ENCODE measurements around the gene GZMA.

GRCh38 chr5:55055183-55055582, 47.3 kb upstream of the GZMA start:
- TF ChIP-seq CTCF (IDR thresholded peaks at IDR 0.05) (no peak), POLR2A (IDR thresholded peaks at IDR 0.05) (no peak)
